Natural killer cell (primary cell): ENCODE results near the gene EFCAB13. TPM values are rescaled to one million over a fixed set of nuclear protein-coding genes. Genes with fewer than 3 reads are reported as not detected.
A peak's percentile ranks its signal among the peaks of the same experiment; 100 is the strongest.

ENCODE experiments used
- ATAC-seq, 3 donors: fragments of 150-1000 bp in 2 of 3; fragments of 200-7000 bp in 1 of 3; cut with Tn5 transposase; 1 replicate in 1 of 3; 2 replicates in 2 of 3; pipeline ENCODE4 v1.10.0; 2021; ENCODE audit warnings: mild to moderate bottlenecking in 2 of 3, moderate library complexity in 2 of 3
- DNase-seq, 2 donors: peaks; one replicate each; pipeline versions ENCODE4 v3.0.0 to v3.0.0-alpha.2; 2013 to 2021; ENCODE audit warnings: mixed read lengths in 1 of 2
- H3K27ac ChIP-seq: one replicate; pipeline ENCODE4 v1.5.1; 2013; ENCODE audit warnings: mild to moderate bottlenecking, low read length
- H3K27me3 ChIP-seq: one replicate; pipeline ENCODE4 v1.6.1; 2013; ENCODE audit warnings: low read length; ENCODE audit not compliant: control insufficient read depth, insufficient read depth
- H3K36me3 ChIP-seq: one replicate; pipeline ENCODE4 v1.6.1; 2013; ENCODE audit warnings: low read length; ENCODE audit not compliant: control insufficient read depth, insufficient read depth
- H3K4me1 ChIP-seq: one replicate; pipeline ENCODE4 v1.6.1; 2013; ENCODE audit warnings: low read length; ENCODE audit not compliant: control insufficient read depth, insufficient read depth
- H3K4me3 ChIP-seq: one replicate; pipeline ENCODE4 v1.5.1; 2013; ENCODE audit warnings: low read length
- H3K9me3 ChIP-seq: one replicate; pipeline ENCODE4 v1.6.1; 2013; ENCODE audit warnings: low read length; ENCODE audit not compliant: control insufficient read depth, insufficient read depth
- H3K27ac Mint-ChIP-seq, 2 donors: one replicate each; pipeline ENCODE4 v1.8.0; 2022; ENCODE audit warnings: mild to moderate bottlenecking in 2 of 2, mixed read lengths in 2 of 2, moderate library complexity in 1 of 2
- H3K27me3 Mint-ChIP-seq, 2 donors: one replicate each; pipeline ENCODE4 v1.8.0; 2022; ENCODE audit warnings: low read depth in 2 of 2, mixed read lengths in 2 of 2
- H3K36me3 Mint-ChIP-seq: one replicate; pipeline ENCODE4 v1.8.0; 2022; ENCODE audit warnings: mixed read lengths
- H3K4me1 Mint-ChIP-seq, 2 donors: one replicate each; pipeline ENCODE4 v1.8.0; 2022; ENCODE audit warnings: mixed read lengths in 2 of 2
- H3K4me3 Mint-ChIP-seq: one replicate; pipeline ENCODE4 v1.8.0; 2022; ENCODE audit warnings: mild to moderate bottlenecking, moderate library complexity, mixed read lengths
- H3K9me3 Mint-ChIP-seq, 2 donors: one replicate each; pipeline ENCODE4 v1.8.0; 2022; ENCODE audit warnings: mixed read lengths in 2 of 2
- WGBS: methylation state at CpG from one replicate; pipeline ENCODE4 v1.1.7; 2013; ENCODE audit warnings: missing lambda C conversion rate; ENCODE audit not compliant: insufficient coverage; 5-methylcytosine and 5-hydroxymethylcytosine counted together
- intact Hi-C: fragments of 100-400 bp; cut with micrococcal nuclease; formaldehyde crosslinking; loops from one replicate; pipeline ENCODE4 v1.14.2; 2022
- total RNA-seq, 4 donors: library from RNA; stranded (reverse); fragments of 120-200 nt in 1 of 4; gene quantifications; one replicate each; pipeline versions ENCODE4 v1.2.3 to v1.2.4, GENCODE V29; 2013 to 2022
- TF ChIP-seq, protein P1 (sequence below): fragments of 200-600 bp; IDR thresholded peaks from one replicate; pipeline ENCODE4 v1.8.0; 2022; ENCODE audit warnings: antibody characterized with exemption

Gene EFCAB13
- total RNA-seq, 3 donors from 2014 or later (not counting 1 experiment from before 2014, with no cell fraction given) = 2.4 to 11.9 (median 5.8) TPM

DNA sequence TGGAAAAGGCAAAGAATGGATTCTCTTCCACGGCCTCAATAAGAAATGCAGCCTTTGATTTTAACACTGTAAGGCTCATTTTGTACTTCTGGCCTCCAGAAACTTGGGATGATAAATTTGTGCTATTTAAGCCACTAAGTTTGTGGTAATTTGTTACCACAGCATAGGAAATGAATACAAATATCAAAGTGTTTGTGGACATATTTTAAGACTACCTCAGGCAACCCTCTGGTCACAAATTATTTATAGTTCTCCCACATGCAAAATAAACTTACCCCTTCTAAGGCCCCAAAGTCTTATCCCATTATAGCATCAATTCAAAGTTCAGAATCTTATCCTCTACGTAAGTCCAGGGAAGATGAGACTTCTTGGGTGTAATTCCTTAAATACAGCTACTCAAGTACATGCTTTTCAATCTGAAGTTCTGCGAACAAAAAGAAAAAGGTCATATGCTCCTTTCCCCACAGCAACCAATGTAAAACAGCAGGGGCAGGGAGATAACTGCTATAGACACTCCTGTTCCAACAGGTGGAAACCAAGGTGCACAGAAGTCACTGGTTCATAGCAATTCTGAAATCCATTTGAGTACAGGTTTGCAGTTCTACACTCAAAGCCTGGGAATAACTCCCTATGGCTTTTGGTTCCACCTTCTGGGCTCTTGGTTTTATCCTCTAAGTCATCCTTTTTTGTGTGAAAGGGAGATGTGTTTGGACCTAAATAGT is 5.4 kb upstream of the EFCAB13 start:
- Histone ChIP-seq H3K27ac (no peak overlapping the region), H3K27me3 (no peaks in the 10 kb centered on the region), H3K4me1 (peaks cover 3% of the 10 kb centered on the region), H3K36me3 (no peaks in the 10 kb centered on the region), H3K4me3 (no peak overlapping the region), H3K9me3 (no peaks in the 10 kb centered on the region)
- Mint-ChIP-seq H3K36me3 (no peaks in the 10 kb centered on the region), H3K27ac (no peak overlapping the region), H3K9me3 (no peaks in the 10 kb centered on the region), H3K4me3 (no peak overlapping the region), H3K4me1 (peaks cover 4 to 9% of the 10 kb centered on the region in 2 donors), H3K27me3 (peaks cover 12 to 15% of the 10 kb centered on the region in 2 donors)
- TF ChIP-seq, protein P1, sequence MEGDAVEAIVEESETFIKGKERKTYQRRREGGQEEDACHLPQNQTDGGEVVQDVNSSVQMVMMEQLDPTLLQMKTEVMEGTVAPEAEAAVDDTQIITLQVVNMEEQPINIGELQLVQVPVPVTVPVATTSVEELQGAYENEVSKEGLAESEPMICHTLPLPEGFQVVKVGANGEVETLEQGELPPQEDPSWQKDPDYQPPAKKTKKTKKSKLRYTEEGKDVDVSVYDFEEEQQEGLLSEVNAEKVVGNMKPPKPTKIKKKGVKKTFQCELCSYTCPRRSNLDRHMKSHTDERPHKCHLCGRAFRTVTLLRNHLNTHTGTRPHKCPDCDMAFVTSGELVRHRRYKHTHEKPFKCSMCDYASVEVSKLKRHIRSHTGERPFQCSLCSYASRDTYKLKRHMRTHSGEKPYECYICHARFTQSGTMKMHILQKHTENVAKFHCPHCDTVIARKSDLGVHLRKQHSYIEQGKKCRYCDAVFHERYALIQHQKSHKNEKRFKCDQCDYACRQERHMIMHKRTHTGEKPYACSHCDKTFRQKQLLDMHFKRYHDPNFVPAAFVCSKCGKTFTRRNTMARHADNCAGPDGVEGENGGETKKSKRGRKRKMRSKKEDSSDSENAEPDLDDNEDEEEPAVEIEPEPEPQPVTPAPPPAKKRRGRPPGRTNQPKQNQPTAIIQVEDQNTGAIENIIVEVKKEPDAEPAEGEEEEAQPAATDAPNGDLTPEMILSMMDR = no peak
- intact Hi-C loops = loop anchor here (5.0 kb wide), 1 partner anchor 316 kb away; no protein-coding TSS in a partner anchor
- ATAC-seq (no peak), DNase-seq (peak in 1 of 2 donors; percentile 9)
- WGBS = 90% methylated on average over 3 of the region's 3 CpGs

DNA sequence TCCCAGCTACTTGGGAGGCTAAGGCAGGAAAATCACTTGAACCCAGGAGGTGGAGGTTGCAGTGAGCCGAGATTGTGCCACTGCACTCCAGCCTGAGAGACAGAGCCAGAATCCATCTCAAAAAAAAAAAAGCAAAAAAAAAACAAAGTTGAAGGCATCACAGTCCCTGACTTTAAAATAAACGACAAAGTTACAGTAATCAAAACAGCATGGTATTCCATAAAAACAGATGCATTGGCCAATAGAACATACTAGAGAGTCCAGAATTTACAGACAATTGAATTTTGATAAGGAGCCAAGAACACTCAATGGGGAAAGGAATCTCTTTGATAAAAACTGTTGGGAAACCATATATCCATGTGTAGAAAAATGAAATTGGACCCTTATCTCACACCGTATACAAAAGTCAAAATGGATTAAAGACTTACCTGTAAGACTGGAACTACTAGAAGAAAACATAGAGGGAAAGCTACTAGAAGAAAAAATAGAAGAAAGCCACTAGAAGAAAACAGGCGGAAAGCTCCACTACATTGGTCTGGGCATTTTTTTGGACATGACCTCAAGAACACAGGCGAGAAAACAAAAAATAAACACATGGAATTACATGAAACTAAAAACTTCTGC is 2.8 kb upstream of the EFCAB13 start:
- Mint-ChIP-seq H3K4me1 (peaks cover 15 to 22% of the 10 kb centered on the region in 2 donors), H3K4me3 (no peak overlapping the region), H3K36me3 (no peaks in the 10 kb centered on the region), H3K9me3 (no peaks in the 10 kb centered on the region), H3K27me3 (peaks cover 12 to 16% of the 10 kb centered on the region in 2 donors), H3K27ac (no peak overlapping the region)
- H3K27me3 ChIP-seq = no peaks in the 10 kb centered on the region
- intact Hi-C loops = loop anchor here (5.0 kb wide), 1 partner anchor 254 kb away; no protein-coding TSS in a partner anchor
- peaks cover 11% of the 10 kb centered on the region for H3K4me1 ChIP-seq
- ATAC-seq = no peak
- TF ChIP-seq, protein P1 = no peak
- H3K9me3 ChIP-seq = no peaks in the 10 kb centered on the region
- no peaks in the 10 kb centered on the region for H3K36me3 ChIP-seq
- no peak for DNase-seq
- no peak overlapping the region for H3K27ac ChIP-seq
- H3K4me3 ChIP-seq = no peak overlapping the region
- WGBS = 79% methylated on average over 4 of the region's 5 CpGs

DNA sequence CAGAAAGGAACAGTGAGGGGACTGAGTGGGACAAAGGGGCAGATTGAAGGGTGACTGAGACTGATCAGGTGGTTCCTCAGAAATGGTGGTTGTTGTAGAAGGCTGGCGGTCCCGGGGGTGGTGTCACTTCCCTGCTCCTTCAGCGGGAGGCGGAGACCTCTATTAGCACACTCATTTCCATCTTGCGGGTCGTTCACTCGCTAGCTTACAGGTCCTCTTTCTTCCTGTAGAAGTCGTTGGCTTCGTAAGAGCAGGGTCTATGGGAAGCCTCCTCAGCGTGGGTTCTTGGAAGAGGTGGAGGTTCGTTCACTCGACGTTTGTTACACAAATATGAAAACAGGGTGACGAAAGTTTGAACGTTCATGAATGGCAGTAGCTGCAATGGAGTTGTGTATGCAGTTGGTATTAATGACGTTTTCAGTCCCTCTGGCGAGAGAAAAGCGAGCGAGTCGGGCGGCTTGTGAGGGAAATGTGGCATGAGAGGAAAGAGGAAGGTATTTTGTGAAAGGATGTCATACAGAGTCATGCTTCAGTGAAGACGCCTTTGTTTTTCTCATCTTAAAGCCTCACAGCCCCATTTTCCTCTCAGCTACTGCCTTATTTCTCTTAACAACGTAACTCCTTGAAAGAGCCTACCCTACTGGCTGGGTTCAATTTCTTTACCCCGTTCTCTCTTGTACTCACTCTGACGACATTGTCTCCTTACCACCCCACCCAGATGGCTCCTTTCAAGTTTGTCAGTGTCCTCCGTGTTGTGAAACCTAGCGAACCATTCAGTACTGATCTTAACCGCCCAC is 667 bp downstream of the EFCAB13 start:
- TF ChIP-seq, protein P1 = no peak
- Mint-ChIP-seq H3K36me3 (no peaks in the 10 kb centered on the region), H3K4me3 (peak overlapping the region; percentile 98)

More for the DNA sequence above, 667 bp downstream of the EFCAB13 start:
- Mint-ChIP-seq H3K4me1 (peaks cover 15 to 22% of the 10 kb centered on the region in 2 donors), H3K27ac (peak overlapping the region; percentile 70 to 87), H3K27me3 (peaks cover 8 to 23% of the 10 kb centered on the region in 2 donors), H3K9me3 (no peaks in the 10 kb centered on the region)
- DNase-seq (peak; percentile 40 to 76), ATAC-seq (peak; percentile 28 to 65 (median 42))
- no peaks in the 10 kb centered on the region for H3K36me3 ChIP-seq
- H3K27me3 ChIP-seq = no peaks in the 10 kb centered on the region
- WGBS = 0% methylated on average over 26 of the region's 28 CpGs
- H3K4me1 ChIP-seq = peaks cover 11% of the 10 kb centered on the region
- intact Hi-C loops = loop anchor here (5.0 kb wide), 1 partner anchor 257 kb away; no protein-coding TSS in a partner anchor
- H3K4me3 ChIP-seq = peak overlapping the region; percentile 80
- peak overlapping the region; percentile 87 for H3K27ac ChIP-seq
- H3K9me3 ChIP-seq = no peaks in the 10 kb centered on the region
